Gastroesophageal sphincter (tissue), 4 donors: ENCODE results near the gene TMPO. TPM values are rescaled to one million over a fixed set of nuclear protein-coding genes. Genes with fewer than 3 reads are reported as not detected.
A peak's percentile ranks its signal among the peaks of the same experiment; 100 is the strongest.
"Not testable (repeated sequence)": the region's sequence is repeated elsewhere in the genome, so short reads cannot be mapped to it uniquely, and the experiment has no call there.

ENCODE experiments used
- ATAC-seq: fragments of 150-250 bp; one replicate; pipeline ENCODE4 v1.9.1; 2016; ENCODE audit warnings: mild to moderate bottlenecking, moderate library complexity
- H3K27ac ChIP-seq, 4 donors: fragments of 200-600 bp; sonication (generic) in 3 of 4; 1 replicate in 3 of 4; 2 replicates in 1 of 4; pipeline ENCODE4 v1.5.1; 2016 to 2019
- H3K27me3 ChIP-seq: fragments of 200-600 bp; sonication (generic); one replicate; pipeline ENCODE4 v1.5.1; 2019
- H3K36me3 ChIP-seq, 2 donors: fragments of 200-600 bp; sonication (generic); one replicate each; pipeline ENCODE4 v1.5.1; 2019; ENCODE audit warnings: control low read depth in 1 of 2
- H3K4me1 ChIP-seq, 3 donors: fragments of 200-600 bp; sonication (generic); 1 replicate in 2 of 3; 2 replicates in 1 of 3; pipeline ENCODE4 v1.5.1; 2016 to 2019; ENCODE audit warnings: control low read depth in 2 of 3
- H3K4me3 ChIP-seq, 2 donors: fragments of 200-600 bp; sonication (generic); one replicate each; pipeline ENCODE4 v1.5.1; 2019; ENCODE audit warnings: mild to moderate bottlenecking in 1 of 2, moderate library complexity in 1 of 2
- H3K9me3 ChIP-seq, 3 donors: fragments of 200-600 bp; sonication (generic); one replicate each; pipeline ENCODE4 v1.5.1; 2017 to 2019; ENCODE audit warnings: control low read depth in 2 of 3
- CTCF ChIP-seq, 4 experiments: fragments of 200-600 bp in 2 of 4; fragments of 450-650 bp in 2 of 4; sonication (generic) in 1 of 4; IDR thresholded peaks; one replicate each; pipeline ENCODE4 v1.5.1; 2017 to 2019; ENCODE audit warnings: antibody characterized with exemption in 4 of 4, mild to moderate bottlenecking in 2 of 4, moderate library complexity in 2 of 4
- EP300 ChIP-seq: sonication (generic); formaldehyde crosslinking; IDR thresholded peaks from one replicate; pipeline ENCODE4 v1.6.1; 2017; ENCODE audit warnings: antibody characterized with exemption, mild to moderate bottlenecking
- POLR2A ChIP-seq, 2 donors: fragments of 450-650 bp; IDR thresholded peaks; one replicate each; pipeline ENCODE4 v1.6.1; 2017; ENCODE audit warnings: antibody characterized with exemption in 2 of 2, mild to moderate bottlenecking in 2 of 2, moderate library complexity in 1 of 2
- POLR2AphosphoS5 ChIP-seq: sonication (generic); formaldehyde crosslinking; IDR thresholded peaks from one replicate; pipeline ENCODE4 v1.6.1; 2017; ENCODE audit warnings: antibody characterized with exemption
- WGBS, 2 donors: methylation state at CpG; one replicate each; pipeline ENCODE4 v1.1.5; 2018; ENCODE audit warnings: low coverage in 1 of 2; 5-methylcytosine and 5-hydroxymethylcytosine counted together
- total RNA-seq, 4 donors: library from RNA; depleted of rRNA; stranded (reverse); fragments of >200 nt; gene quantifications; one replicate each; pipeline ENCODE4 v1.1.0, GENCODE V29; 2016

Gene TMPO
- total RNA-seq, 4 donors from 2014 or later: 42.3 to 56.7 (median 53.7) TPM

- no peak for ATAC-seq
- Histone ChIP-seq H3K27me3 (no peaks in the 10 kb centered on the region), H3K4me1 (peaks cover 2 to 7% (median 4%) of the 10 kb centered on the region in 3 donors), H3K9me3 (no peaks in the 10 kb centered on the region), H3K36me3 (no peaks in the 10 kb centered on the region), H3K4me3 (no peak overlapping the region), H3K27ac (no peak overlapping the region)
- WGBS, 2 donors: 67 to 79% methylated on average over 6 of the region's 6 CpGs
- TF ChIP-seq EP300 (no peak), POLR2A (IDR thresholded peaks at IDR 0.05) (no peak), POLR2AphosphoS5 (no peak), CTCF (IDR thresholded peaks at IDR 0.05) (no peak)
Observed at GRCh38 chr12:98485792-98486340, 29.5 kb upstream of the TMPO start.

- peaks cover 2 to 12% (median 7%) of the 10 kb centered on the region in 3 donors for H3K4me1 ChIP-seq
- not testable (repeated sequence) for ATAC-seq, H3K9me3 ChIP-seq, H3K27me3 ChIP-seq, H3K4me3 ChIP-seq, H3K36me3 ChIP-seq, H3K27ac ChIP-seq
- WGBS, 2 donors: 95 to 100% methylated on average over 3 to 9 of the region's 9 CpGs
Observed at GRCh38 chr12:98488416-98488815, 27.0 kb upstream of the TMPO start.

GRCh38 chr12:98489176-98489575, 26.2 kb upstream of the TMPO start:
- Histone ChIP-seq H3K27ac (no peak overlapping the region), H3K36me3 (no peaks in the 10 kb centered on the region), H3K4me3 (no peak overlapping the region), H3K9me3 (no peaks in the 10 kb centered on the region), H3K27me3 (no peaks in the 10 kb centered on the region), H3K4me1 (peaks cover 2 to 12% (median 7%) of the 10 kb centered on the region in 3 donors)
- no peak for ATAC-seq
- WGBS, 2 donors: 86 to 90% methylated on average over 2 to 3 of the region's 3 CpGs
- TF ChIP-seq EP300 (no peak), POLR2AphosphoS5 (no peak), POLR2A (IDR thresholded peaks at IDR 0.05) (no peak), CTCF (IDR thresholded peaks at IDR 0.05) (no peak)

GRCh38 chr12:98490501-98491453, 24.6 kb upstream of the TMPO start:
- H3K4me1 ChIP-seq: peaks cover 2 to 12% (median 7%) of the 10 kb centered on the region in 3 donors
- H3K9me3 ChIP-seq: no peaks in the 10 kb centered on the region
- TF ChIP-seq POLR2A (IDR thresholded peaks at IDR 0.05) (no peak), CTCF (IDR thresholded peaks at IDR 0.05) (peak; percentile 68 to 91 (median 89)), POLR2AphosphoS5 (peak; percentile 31)
- WGBS, 2 donors: 11 to 19% methylated on average over 12 to 14 of the region's 14 CpGs
- H3K27ac ChIP-seq: peak overlapping the region in 3 of 4 donors; percentile 50 to 74 (median 72)
- no peak overlapping the region for H3K4me3 ChIP-seq
- H3K27me3 ChIP-seq: no peaks in the 10 kb centered on the region
- ATAC-seq: peak; percentile 93
- H3K36me3 ChIP-seq: no peaks in the 10 kb centered on the region

GRCh38 chr12:98492580-98493140, 22.7 kb upstream of the TMPO start:
- no peak for ATAC-seq
- no peaks in the 10 kb centered on the region for H3K36me3 ChIP-seq
- no peak for TF ChIP-seq CTCF (IDR thresholded peaks at IDR 0.05)
- no peak for TF ChIP-seq EP300
- TF ChIP-seq POLR2AphosphoS5: no peak
- TF ChIP-seq POLR2A (IDR thresholded peaks at IDR 0.05): no peak
- H3K4me1 ChIP-seq: peaks cover 2 to 12% (median 7%) of the 10 kb centered on the region in 3 donors
- no peak overlapping the region for H3K4me3 ChIP-seq
- 68 to 80% methylated on average over 3 to 4 of the region's 4 CpGs for WGBS, 2 donors
- no peaks in the 10 kb centered on the region for H3K27me3 ChIP-seq
- no peaks in the 10 kb centered on the region for H3K9me3 ChIP-seq
- no peak overlapping the region for H3K27ac ChIP-seq

- H3K4me1 ChIP-seq, H3K4me3 ChIP-seq, ATAC-seq, H3K27me3 ChIP-seq, H3K36me3 ChIP-seq, H3K9me3 ChIP-seq, H3K27ac ChIP-seq: not testable (repeated sequence)
- whole genome bisulfite sequencing, 2 donors: 94% methylated on average over 15 of the region's 15 CpGs; no CpG with 5 or more reads in 1 of the 2 donors
Observed at GRCh38 chr12:98501266-98501629, 14.1 kb upstream of the TMPO start.
